Myocyte (in vitro differentiated cells): Measurements from ENCODE around the gene ELMO2. TPM values are rescaled to one million over a fixed set of nuclear protein-coding genes. Genes with fewer than 3 reads are reported as not detected.

Experiments used
- DNase-seq: peaks from one replicate; pipeline ENCODE4 v3.0.0-alpha.2; 2012; ENCODE audit warnings: low read depth
- total RNA-seq: library from RNA; depleted of rRNA; stranded (reverse); fragments of >200 nt; gene quantifications from 2 replicates; pipeline ENCODE4 v1.2.3, GENCODE V29; 2014

The ELMO2 gene
- total RNA-seq, 1 donor from 2014 or later: 68.6 TPM

DNA sequence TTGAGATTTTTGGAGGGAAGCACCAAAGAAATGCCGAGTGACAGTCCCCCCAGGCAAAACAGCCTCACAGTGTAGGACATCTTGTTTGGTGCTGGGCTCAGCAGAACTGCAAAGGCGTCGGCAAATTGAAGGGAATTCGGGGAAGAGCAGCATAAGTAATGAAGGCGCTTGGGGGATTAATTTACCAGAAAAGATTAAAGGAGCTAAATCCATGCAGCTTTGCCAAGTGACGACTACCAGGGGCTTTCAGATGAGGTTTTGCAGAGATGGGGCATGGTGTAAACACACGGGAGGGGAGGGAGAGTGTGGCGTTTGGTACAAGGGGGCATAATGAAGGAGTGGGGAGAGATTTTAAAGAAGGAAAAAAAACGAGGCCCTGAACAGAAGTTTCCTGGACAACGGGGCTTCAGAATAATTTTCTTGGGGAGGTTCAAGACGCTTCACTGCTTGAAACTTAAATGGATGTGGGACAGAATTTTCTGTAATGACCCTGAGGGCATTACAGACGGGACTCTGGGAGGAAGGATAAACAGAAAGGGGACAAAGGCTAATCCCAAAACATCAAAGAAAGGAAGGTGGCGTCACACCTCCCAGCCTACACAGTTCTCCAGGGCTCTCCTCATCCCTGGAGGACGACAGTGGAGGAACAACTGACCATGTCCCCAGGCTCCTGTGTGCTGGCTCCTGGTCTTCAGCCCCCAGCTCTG, 52.8 kb downstream of the ELMO2 start:
- no peak for DNase-seq

DNA sequence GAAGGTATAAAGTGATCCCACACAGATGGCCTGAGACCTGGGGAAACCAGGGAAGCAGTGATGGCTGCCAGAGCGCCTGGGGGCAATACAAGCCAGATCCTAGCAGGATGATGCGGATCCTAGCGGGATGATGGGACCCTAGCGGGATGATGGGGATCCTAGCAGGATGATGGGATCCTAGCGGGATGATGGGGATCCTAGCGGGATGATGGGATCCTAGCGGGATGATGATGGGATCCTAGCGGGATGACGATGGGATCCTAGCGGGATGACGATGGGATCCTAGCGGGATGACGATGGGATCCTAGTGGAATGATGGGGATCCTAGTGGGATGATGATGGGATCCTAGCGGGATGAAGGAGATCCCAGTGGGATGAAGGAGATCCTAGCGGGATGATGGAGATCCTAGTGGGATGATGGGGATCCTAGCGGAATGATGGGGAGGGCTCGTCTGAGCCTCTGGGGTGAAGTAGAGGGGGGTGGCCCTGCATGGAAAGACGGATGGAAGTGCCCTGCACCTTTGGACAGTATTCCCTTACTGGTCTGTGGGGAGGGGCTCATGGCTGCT, 54.0 kb downstream of the ELMO2 start:
- DNase-seq: no peak

DNA sequence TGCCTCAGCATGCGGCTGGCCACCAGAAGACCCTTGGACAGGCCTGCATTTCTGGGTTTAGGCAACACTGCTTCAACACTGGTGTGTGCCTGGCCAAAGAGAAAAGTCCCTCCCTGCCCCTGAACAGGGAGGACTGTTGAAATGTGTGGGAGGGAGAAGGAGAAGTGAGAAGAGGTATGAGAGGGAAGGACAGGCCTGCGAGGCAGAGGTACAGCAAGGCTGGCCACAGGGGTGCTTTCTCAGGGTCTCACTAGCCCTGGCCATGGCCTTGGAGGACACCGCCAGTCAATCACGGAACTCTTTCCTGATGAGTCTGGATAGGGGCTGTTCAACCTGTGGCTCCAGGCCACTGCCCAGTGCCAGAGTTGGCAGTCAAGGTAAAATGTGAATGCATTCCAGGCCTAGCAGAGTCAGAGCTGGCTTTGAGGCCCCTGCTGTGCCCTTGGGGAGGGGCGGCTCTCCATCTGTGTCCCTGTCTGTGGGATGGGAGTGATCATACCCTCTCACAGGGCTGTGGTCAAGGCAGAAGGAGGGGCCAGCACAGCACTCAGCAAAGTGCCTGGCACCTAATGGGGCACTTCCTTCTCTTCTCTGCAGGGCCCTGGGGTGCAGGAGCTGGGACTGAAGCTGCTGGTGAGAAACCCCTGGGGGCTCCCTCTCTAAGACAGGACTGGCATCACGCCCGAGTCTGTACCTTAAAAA, 54.9 kb downstream of the ELMO2 start:
- DNase-seq: peak; percentile 22

DNA sequence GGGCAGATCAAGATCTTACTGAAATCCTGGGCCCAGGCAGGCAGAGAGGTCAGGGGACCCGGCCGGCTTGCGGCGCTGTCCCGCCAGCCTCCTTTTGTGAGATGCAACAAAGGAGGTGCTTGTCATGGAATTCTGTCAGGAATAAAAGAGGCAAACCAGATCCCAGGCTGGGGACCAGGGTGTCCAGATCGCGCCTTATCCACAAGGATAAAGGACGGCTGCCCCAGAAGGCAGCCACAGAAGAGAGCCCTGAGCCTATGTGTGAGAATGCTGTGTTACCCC, 55.5 kb downstream of the ELMO2 start:
- DNase-seq: no peak

DNA sequence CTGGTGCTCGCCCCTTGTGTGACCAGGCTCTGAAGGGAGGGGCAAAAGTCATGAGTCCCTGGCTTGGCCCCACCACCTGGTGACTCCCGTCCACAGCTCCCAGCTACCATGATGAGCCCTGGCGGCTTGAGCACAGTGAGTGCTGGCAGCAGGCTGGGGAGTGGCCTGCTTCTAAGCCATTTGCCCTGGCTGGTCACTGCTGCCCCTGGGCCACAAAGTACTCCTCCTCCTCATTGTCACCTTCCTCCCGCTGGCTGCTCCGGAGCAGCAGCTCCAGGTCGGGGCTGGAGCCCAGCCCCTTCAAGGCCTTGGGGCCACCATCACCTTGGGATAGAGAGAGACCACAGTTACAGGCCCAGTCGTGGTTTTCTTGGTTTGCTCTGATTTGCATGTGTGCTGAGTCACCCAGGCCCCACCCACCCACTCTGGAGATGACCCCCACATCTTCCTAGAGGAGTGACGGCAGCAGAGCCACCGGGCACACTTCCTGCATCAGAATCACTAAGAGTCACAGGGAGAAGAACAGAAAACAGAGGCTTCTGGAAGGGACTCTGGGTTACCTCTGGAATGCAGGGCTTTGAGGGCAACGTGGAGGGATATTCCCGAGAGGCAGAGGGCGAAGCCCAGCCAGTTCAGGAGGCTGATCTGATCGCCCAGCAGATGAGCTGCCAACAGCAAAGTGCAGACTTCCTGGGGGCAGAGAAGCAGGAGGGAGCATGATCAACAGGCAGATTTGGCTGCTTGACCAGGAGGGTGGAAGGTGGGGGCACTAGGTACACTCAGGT, 56.0 kb downstream of the ELMO2 start:
- DNase-seq: peak; percentile 69

DNA sequence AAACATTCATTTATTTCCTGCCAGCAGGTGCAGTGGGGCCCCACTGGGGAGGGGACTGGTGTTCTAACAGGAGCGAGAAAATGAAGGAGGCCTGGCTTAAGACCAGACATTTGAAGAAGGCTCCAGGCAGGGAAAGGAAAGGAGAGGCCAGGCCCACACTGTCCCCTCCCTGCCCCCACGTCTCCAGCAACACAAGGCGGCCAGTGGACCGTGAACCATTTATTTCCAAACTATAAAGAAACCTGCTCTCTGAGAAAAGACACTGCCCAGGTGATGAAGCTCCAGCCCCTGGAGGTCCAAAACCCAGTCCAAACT, 56.7 kb downstream of the ELMO2 start:
- DNase-seq: no peak

DNA sequence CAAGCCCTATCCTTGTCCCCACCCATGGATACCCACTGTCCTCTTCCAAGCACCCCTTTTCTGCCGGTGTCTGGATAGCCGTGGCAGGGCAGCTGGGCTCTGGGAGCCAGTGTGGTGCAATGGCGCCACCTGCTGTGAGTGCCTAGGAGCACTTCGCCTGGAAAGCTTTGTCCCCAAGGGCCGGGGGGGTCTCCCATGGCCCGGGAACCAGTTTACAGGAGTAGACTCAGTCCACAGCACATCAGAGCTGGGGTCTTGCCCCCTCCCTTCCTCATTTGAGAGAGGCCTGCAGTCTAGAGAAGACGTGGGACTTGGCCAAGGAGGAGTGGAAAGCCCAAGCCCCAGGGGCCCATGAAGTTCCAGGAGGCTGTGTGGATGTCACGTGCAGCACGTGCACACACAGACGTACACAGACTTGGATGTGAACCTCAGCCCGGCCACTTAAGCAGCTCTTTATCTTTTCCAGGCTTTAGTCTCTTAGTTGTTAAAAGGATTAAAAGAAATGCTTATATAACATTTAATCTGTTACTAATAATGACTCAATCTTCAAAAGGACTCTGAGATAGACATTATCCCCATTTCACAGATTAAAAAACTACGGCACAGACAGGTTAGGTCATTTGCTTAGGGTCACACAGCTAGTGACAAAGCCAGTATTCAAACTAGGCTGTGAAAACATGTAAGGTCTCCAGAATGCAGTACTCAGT, 57.2 kb downstream of the ELMO2 start:
- DNase-seq: peak; percentile 50

DNA sequence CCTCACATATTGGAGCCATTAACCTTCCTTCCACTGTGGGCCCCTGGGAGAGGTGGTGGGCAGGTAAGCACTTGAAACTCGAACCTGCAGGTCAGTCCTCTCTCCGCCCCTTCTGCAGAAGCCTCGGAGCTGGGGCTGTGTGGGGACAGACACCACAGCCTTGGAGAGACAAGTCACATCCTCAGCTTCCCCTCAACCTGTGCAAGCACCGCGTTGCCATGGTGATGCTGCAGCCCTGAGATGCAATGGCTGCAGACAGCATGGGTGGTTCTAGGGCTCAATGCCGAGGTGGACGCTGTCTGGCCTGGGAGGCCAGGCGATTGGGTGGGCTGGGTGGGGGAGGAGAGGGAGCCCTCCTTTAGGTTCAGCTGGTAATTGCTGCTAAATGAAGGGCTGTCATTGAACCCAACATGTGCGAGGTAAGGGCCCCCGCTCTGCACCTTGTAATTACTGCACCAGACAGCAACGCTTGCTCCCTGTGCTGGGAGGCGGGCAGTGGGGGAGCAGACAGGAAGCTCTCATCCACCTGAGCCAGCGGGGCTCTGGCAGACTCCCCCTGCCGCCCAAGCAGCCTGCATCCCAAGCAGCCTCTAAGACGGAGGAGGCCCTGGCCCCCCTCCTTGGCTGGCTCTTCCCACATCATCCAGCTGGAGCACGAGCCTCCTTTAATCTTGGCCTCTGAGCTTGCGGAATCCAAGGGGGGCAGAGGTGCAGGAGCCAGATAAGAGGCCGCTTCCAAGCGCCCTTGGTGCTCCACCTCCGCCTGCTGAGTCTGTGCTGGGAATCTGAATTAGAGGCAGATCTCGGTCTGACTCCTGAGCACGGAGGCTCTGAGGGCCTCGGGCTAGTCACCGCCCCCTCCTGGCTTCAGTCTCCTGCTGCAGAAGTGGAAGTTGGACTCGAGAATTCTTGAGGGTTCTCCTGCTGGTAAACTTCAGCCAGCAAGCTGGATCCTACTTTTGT, 58.3 kb downstream of the ELMO2 start:
- no peak for DNase-seq

DNA sequence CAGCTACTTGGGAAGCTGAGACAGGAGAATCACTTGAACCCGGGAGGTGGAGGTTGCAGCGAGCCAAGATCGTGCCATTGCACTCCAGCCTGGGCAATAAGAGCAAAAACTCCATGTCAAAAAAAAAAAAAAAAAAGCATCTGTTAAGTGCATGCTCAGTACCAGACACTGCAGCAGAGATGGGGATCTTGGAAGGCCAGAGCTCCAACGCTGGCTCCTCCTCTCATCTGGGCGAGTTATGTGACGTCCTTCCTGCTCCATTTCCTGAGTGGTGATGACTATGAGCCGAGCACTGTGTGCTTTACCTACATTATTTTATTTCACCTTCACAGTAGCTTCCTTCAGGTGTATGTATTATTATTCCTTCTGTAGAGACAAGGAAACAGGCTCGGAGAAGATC, 59.6 kb downstream of the ELMO2 start:
- DNase-seq: no peak

DNA sequence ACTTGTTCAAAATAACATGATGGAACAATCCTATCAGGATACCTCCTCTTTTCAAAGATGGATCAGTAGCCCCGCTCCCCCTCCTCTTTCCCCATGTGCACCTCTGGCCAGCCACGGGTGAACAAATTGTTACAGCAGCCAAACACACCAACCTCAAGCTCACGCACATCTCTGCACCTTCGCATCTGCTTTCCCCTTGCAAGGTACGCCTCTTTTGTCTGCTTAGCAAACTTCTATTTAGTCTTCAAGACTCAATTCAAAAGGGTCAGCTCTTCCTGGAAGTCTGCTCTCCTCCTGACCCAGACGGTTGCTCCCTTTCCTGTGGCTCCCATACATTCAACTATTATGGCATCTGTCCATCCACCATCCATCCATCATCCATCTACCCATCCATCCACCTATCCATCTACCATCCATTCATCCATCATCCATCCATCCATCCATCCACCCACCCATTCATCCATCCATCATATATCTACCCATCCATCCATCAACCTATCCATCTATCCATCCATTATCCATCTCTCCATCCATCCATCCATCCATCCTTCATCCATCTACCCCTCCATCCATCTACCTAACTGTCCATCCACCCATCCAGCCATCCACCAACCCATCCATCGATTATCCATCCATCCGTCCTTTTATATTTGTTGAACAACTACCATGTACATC, 61.8 kb downstream of the ELMO2 start:
- no peak for DNase-seq

DNA sequence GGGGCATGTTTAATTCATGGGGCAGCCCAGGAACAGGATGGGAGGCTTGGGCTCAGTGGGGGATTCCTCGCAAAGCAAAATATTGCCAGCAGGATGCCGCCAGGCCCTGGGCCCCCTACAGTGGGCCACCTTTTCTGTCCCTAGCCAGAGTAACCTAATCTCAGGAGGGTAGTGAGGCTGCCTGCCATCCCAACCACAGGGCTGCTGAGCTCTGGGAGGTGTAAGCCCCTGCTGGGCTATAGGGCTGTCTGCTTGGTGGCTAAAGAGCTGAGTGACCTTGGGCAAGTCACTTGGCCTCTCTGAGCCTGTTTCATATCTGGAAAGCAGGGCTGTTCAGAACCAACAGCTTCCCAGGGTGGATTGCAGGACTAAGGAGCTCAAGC, 62.4 kb downstream of the ELMO2 start:
- DNase-seq: no peak

DNA sequence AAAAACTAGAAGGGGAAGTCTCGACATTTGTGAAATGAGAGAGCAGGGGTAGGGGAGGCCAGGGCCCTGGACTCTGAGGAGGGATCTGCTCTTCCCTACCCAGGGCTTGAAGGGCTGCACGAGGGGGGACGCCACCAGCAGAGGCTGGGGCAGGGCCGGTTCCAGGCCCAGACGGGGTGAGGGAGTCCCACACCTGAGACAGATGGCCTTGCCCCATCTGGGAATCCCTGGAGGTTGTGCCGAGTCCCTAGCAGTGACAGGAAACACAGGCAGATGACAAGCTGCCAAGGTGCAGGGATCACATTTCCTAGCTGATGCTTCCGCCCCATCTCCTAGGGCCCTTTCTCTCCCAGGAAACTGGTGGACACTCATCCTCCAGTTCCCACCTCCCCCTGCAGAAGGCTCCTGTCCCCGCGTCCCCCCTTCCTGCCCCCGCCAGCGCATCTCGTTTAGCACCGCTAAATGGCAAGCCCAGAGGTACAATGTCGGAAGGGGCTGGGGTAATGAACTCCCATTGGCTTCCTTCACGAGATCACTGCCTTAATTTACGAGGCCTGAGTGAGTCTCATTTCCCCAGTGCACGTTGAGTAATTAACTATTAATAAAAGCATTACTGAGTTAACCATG, 63.0 kb downstream of the ELMO2 start:
- peak; percentile 22 for DNase-seq

DNA sequence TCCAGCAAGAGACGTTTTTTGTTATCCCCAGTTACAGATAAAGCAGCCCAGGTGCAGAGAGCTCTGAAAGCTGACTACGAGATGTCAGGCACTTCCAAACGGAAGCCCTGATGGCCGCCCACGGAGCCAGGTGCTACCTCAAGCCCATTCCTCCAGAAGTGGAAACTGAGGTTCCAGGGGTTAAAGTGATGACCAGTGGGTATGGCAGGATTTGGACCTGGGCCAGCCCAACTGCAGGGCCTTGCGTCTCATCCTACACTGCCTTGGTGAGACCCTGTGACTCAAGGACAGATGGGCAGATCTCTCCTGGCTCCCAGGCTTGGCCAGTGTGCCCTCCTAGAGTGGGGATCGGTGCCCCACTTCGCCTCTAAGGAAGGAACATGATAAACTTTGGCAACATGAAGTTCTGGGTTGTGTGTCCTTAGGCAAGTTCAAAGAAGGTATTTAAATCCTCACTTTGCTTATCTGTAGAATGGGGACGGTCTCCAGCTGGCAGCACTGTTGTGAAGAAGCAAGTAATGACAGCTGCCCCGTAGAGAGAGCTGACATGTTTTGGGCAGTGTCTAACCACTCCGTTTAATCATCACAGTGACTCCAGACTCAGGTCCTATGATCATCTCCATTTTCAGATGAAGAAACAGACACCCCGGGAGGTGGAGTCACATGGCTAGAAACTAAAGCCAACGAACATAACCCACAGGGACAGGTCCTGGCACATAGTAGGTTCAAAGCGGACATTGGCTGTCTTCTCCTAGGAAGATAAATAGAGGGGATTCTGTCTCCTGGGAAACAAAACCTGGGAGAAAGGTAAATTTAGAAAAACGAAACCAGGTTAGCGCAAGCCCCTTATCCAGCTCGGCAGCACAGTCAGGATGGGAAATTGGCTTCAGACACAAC, 63.7 kb downstream of the ELMO2 start:
- peak; percentile 48 for DNase-seq

DNA sequence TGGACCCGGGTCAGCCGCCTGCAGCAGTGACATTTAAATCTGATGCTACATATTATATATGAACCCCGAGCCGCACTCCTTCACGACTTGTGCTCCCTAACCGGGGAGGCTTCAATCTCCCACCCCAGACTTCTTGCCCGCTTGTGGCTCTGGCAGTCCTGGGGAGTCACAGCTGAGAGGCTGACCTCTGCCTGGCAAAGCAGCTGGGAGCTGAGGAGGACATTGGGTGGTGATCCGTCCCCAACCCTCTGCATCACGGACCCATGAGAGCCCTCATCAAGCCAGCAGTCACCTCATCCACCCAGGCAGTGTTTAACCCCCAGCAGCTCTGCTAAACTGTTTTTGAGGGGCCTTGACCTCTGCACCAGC, 64.4 kb downstream of the ELMO2 start:
- DNase-seq: no peak

DNA sequence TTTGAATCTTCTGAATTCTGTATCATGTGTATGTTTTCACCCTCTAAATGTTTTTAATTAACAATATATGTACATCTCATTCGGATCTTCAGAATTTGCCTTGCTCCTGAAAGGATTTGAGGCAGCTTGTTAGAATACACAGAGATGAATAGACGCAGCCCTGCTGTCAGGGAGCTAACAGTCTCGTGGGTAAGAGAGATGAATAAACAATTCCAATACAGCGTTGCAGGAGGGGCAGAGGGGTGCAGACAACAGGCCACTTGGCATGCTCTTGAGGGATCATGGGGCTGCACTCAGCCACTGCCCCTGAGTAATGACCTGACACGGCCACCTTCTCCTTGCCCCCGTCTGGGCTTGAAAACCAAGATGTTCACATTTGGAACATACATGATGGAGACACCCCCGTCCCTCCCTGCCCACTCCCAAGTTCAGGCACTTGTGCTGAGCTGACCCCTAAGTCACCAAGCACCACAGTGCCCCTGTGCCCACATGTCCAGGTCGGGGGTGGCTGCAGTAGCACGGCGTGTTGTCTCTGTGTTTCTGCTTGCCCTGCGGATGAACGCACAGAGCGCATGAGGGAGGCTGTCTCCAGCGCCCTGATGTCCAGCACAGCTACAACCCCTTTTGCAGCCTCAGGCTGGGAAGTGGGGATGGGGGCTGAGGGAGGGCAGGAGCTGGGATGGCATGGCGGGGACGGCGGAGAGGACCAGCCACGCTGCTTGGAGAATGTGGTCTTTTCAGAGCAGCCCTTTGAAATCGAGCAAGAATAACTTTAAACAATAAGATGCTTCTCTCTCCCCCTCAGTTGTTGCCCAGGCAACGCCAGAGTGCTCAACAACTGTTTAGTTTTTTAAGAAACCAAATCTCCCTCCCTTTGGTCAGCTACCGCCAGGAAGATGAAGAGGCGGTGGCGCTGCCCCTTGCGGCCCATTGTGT, 65.1 kb downstream of the ELMO2 start:
- DNase-seq: no peak

DNA sequence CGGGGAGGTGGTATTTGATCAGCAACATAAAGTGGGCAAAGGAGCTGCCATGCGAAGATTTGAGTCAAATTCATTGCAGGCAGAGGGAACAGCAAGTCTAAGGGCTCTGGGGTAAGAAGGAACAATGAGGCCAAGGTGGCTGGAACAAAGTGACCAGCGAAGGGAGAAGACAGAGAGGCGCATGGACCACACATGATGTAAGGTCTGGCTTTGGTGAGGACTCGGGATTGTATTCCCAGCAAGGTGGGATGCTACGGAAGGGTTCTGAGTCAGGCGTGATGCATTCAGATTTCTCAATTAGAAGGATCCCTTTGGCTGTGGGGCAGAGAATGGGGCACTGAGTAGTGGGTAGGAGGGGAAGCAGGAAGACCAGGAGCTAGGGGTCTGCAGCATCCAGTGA, 67.4 kb downstream of the ELMO2 start:
- DNase-seq: no peak

DNA sequence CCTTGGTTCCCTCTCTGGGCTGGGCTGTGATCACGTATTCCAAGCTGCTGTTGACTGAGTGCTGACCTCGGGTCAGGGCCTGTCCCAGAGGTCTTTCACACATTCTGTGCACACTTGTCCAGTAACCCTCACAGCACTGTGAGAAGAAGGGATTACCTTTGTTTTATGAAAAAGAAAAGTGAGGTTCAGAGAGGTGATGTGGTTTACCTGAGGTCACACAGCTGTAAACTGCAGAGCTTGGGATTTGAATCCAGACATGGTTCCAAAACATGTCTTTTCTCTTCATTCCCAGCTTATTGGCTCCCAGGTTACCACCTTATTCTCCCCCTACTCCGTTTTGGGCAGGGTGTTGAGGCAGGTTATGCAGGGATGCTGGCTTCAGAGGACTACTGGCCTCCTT, 69.7 kb downstream of the ELMO2 start:
- no peak for DNase-seq
